Esophagus squamous epithelium (tissue), 4 donors: Measurements from ENCODE around the gene ARHGAP4.

Experiments used
- CTCF ChIP-seq, 6 experiments: fragments of 450-650 bp in 4 of 6; fragments of 200-600 bp in 2 of 6; sonication (generic) in 2 of 6; IDR thresholded peaks; one replicate each; pipeline ENCODE4 v1.5.1; 2016 to 2019; ENCODE audit warnings: antibody characterized with exemption in 6 of 6, mild to moderate bottlenecking in 4 of 6, moderate library complexity in 4 of 6
- POLR2A ChIP-seq, 4 donors: fragments of 450-650 bp; IDR thresholded peaks; one replicate each; pipeline ENCODE4 v1.6.1; 2017; ENCODE audit warnings: antibody characterized with exemption in 4 of 4, mild to moderate bottlenecking in 4 of 4, moderate library complexity in 3 of 4

- TF ChIP-seq CTCF (IDR thresholded peaks at IDR 0.05): no peak
- no peak for TF ChIP-seq POLR2A (IDR thresholded peaks at IDR 0.05)
Observed at GRCh38 chrX:153869473-153870287, 56.4 kb downstream of the ARHGAP4 start.
